Measurements from ENCODE around the gene TMEM201. TPM values are rescaled to one million over a fixed set of nuclear protein-coding genes. Genes with fewer than 3 reads are reported as not detected.

Gene TMEM201
- total RNA-seq, 1 experiment from 2014 or later: 49.0 TPM

- BruUV-seq (replicated peaks): no TSS peak
- H3K4me3 ChIP-seq (ENCODE audit: low read depth, low read length, poor library complexity, severe bottlenecking): no peak overlapping the region
- H3K4me1 ChIP-seq (ENCODE audit: insufficient read depth, low read length, poor library complexity, severe bottlenecking): peaks cover 12% of the 10 kb centered on the region
- POLR2A ChIA-PET (ENCODE audit: low non-redundant PET): no interaction called here
- no peaks in the 10 kb centered on the region for H3K9me3 ChIP-seq (ENCODE audit: low read depth, low read length, poor library complexity, severe bottlenecking)
- no peaks in the 10 kb centered on the region for H3K36me3 ChIP-seq (ENCODE audit: insufficient read depth, low read length, poor library complexity, severe bottlenecking)
- H3K27ac ChIP-seq (ENCODE audit: low read depth, low read length, poor library complexity, severe bottlenecking): no peak overlapping the region
- peaks cover 35% of the 10 kb centered on the region for H3K27me3 ChIP-seq (replicated peaks; ENCODE audit: insufficient read depth, low read depth, low read length, poor library complexity)
- CTCF ChIA-PET: interaction anchor here (0.6 kb wide), 1 partner anchor 85 kb away, joined by 5 read pairs; no protein-coding TSS in a partner anchor
- intact Hi-C loops (cut with micrococcal nuclease; ENCODE audit: unreplicated experiment): no loop called here
- DNase-seq (ENCODE audit: low spot score): no peak
- TF ChIP-seq EZH2 (IDR thresholded peaks at IDR 0.05; ENCODE audit: borderline replicate concordance, low read depth, low read length, poor library complexity, severe bottlenecking): no peak
- TF ChIP-seq CTCF (conservative IDR thresholded peaks at IDR 0.05; ENCODE audit: low read depth, low read length): no peak
Observed at GRCh38 chr1:9655836-9656235, 67.1 kb downstream of the TMEM201 start.

GRCh38 chr1:9657521-9658032 lies 68.9 kb downstream of the TMEM201 start:
- POLR2A ChIA-PET (ENCODE audit: low non-redundant PET): no interaction called here
- H3K27ac ChIP-seq (ENCODE audit: low read depth, low read length, poor library complexity, severe bottlenecking): no peak overlapping the region
- no peaks in the 10 kb centered on the region for H3K9me3 ChIP-seq (ENCODE audit: low read depth, low read length, poor library complexity, severe bottlenecking)
- no TSS peak for BruUV-seq (replicated peaks)
- no peak overlapping the region for H3K4me3 ChIP-seq (ENCODE audit: low read depth, low read length, poor library complexity, severe bottlenecking)
- H3K36me3 ChIP-seq (ENCODE audit: insufficient read depth, low read length, poor library complexity, severe bottlenecking): no peaks in the 10 kb centered on the region
- intact Hi-C loops (cut with micrococcal nuclease; ENCODE audit: unreplicated experiment): no loop called here
- peaks cover 17% of the 10 kb centered on the region for H3K27me3 ChIP-seq (replicated peaks; ENCODE audit: insufficient read depth, low read depth, low read length, poor library complexity)
- CTCF ChIA-PET: no interaction called here
- TF ChIP-seq CTCF (conservative IDR thresholded peaks at IDR 0.05; ENCODE audit: low read depth, low read length) (no peak), EZH2 (IDR thresholded peaks at IDR 0.05; ENCODE audit: borderline replicate concordance, low read depth, low read length, poor library complexity, severe bottlenecking) (no peak)
- no peaks in the 10 kb centered on the region for H3K4me1 ChIP-seq (ENCODE audit: insufficient read depth, low read length, poor library complexity, severe bottlenecking)
- DNase-seq (ENCODE audit: low spot score): no peak

GRCh38 chr1:9658199-9658598 lies 69.5 kb downstream of the TMEM201 start:
- Histone ChIP-seq H3K9me3 (ENCODE audit: low read depth, low read length, poor library complexity, severe bottlenecking) (no peaks in the 10 kb centered on the region), H3K27me3 (replicated peaks; ENCODE audit: insufficient read depth, low read depth, low read length, poor library complexity) (peaks cover 11% of the 10 kb centered on the region), H3K36me3 (ENCODE audit: insufficient read depth, low read length, poor library complexity, severe bottlenecking) (no peaks in the 10 kb centered on the region), H3K4me3 (ENCODE audit: low read depth, low read length, poor library complexity, severe bottlenecking) (no peak overlapping the region), H3K27ac (ENCODE audit: low read depth, low read length, poor library complexity, severe bottlenecking) (no peak overlapping the region), H3K4me1 (ENCODE audit: insufficient read depth, low read length, poor library complexity, severe bottlenecking) (no peaks in the 10 kb centered on the region)
- TF ChIP-seq EZH2 (IDR thresholded peaks at IDR 0.05; ENCODE audit: borderline replicate concordance, low read depth, low read length, poor library complexity, severe bottlenecking) (no peak), CTCF (conservative IDR thresholded peaks at IDR 0.05; ENCODE audit: low read depth, low read length) (no peak)
- intact Hi-C loops (cut with micrococcal nuclease; ENCODE audit: unreplicated experiment): no loop called here
- no TSS peak for BruUV-seq (replicated peaks)
- ChIA-PET POLR2A (ENCODE audit: low non-redundant PET) (no interaction called here), CTCF (interaction anchor here (0.6 kb wide), 1 partner anchor 245 kb away, joined by 3 read pairs; no protein-coding TSS in a partner anchor)
- DNase-seq (ENCODE audit: low spot score): no peak

Data from A673 (cell line).